ENCODE results near the gene RBM38. TPM values are rescaled to one million over a fixed set of nuclear protein-coding genes. Genes with fewer than 3 reads are reported as not detected.

RBM38 gene
- total RNA-seq, 1 experiment from 2014 or later, result 39.9 TPM

DNA sequence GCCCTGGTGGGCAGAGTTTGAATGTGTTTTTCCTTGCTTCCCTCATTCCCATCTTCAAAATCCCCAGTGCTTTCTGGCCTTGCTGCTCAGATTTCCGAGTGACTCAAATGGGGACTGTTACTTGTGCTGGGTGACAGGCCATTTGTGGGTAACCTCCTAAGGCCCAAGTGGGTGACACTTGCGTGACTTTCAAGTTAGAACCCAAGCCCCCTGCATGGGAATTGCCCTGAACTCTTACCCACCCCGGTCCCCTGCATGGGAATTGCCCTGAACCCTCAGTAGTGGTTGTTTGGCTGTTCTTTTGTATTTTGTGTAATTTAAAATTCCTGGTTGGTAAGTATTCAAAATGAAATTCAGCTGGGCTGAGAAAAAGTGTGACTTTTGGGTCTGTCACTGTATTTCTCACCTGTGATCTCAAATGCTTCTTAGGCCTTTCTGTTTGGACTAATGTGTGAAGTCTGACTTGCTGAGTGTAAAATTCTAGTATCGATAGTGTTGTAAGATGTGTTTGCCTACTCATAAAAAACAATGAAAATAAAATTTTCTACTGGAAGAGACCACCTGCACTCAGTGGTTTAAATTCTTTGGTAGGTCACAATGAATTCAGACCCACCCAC, 12.4 kb upstream of the RBM38 start:
- POLR2A ChIA-PET, result no interaction called here
- H3K4me1 ChIP-seq (ENCODE audit: control insufficient read depth, insufficient read depth, low read length), result no peaks in the 10 kb centered on the region
- in situ Hi-C loops (cut with HindIII; ENCODE audit: low pct_unique_long_range_greater_than_20kb, low sequenced_read_pairs), result no loop called here

DNA sequence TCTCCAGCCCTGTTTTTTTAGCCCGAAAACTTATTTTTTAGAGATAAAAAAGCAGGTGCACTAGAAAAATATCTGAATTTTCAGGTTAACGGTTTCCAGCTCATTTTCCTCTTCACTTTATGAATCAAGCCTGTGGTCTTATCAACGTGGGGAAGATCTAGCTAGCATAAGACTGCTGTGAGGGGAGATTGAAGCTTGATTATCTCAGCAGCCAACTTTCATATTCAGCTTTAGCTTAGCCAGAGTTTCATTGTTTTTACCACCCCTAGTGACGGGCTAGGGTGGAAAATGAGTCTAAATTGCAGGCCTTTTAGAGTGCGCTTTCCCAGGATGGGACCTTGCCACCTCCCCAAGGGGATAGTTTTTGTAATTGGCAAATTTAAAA, 11.9 kb upstream of the RBM38 start:
- ChIA-PET CTCF (no interaction called here), POLR2A (no interaction called here)
- no peaks in the 10 kb centered on the region for H3K27me3 ChIP-seq (ENCODE audit: control insufficient read depth, insufficient read depth, low read length)
- no peaks in the 10 kb centered on the region for H3K9me3 ChIP-seq (ENCODE audit: control insufficient read depth, insufficient read depth, low read depth, low read length)
- H3K36me3 ChIP-seq (ENCODE audit: control insufficient read depth, insufficient read depth, low read length), result peaks cover 3% of the 10 kb centered on the region
- BruUV-seq (replicated peaks), result no TSS peak
- H3K4me3 ChIP-seq (ENCODE audit: low read depth in 2 of 2, low read length in 2 of 2), result no peak overlapping the region
- no peak overlapping the region for H3K27ac ChIP-seq (ENCODE audit: low read length)
- no peaks in the 10 kb centered on the region for H3K4me1 ChIP-seq (ENCODE audit: control insufficient read depth, insufficient read depth, low read length)
- intact Hi-C loops (cut with micrococcal nuclease; ENCODE audit: unreplicated experiment), result no loop called here
- in situ Hi-C loops (cut with HindIII; ENCODE audit: low pct_unique_long_range_greater_than_20kb, low sequenced_read_pairs), result no loop called here
- ATAC-seq (no peak), DNase-seq (ENCODE audit: low read depth, low spot score) (no peak)
- TF ChIP-seq, protein P1, sequence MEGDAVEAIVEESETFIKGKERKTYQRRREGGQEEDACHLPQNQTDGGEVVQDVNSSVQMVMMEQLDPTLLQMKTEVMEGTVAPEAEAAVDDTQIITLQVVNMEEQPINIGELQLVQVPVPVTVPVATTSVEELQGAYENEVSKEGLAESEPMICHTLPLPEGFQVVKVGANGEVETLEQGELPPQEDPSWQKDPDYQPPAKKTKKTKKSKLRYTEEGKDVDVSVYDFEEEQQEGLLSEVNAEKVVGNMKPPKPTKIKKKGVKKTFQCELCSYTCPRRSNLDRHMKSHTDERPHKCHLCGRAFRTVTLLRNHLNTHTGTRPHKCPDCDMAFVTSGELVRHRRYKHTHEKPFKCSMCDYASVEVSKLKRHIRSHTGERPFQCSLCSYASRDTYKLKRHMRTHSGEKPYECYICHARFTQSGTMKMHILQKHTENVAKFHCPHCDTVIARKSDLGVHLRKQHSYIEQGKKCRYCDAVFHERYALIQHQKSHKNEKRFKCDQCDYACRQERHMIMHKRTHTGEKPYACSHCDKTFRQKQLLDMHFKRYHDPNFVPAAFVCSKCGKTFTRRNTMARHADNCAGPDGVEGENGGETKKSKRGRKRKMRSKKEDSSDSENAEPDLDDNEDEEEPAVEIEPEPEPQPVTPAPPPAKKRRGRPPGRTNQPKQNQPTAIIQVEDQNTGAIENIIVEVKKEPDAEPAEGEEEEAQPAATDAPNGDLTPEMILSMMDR (IDR thresholded peaks at IDR 0.05), result no peak
- TF ChIP-seq, protein P2, sequence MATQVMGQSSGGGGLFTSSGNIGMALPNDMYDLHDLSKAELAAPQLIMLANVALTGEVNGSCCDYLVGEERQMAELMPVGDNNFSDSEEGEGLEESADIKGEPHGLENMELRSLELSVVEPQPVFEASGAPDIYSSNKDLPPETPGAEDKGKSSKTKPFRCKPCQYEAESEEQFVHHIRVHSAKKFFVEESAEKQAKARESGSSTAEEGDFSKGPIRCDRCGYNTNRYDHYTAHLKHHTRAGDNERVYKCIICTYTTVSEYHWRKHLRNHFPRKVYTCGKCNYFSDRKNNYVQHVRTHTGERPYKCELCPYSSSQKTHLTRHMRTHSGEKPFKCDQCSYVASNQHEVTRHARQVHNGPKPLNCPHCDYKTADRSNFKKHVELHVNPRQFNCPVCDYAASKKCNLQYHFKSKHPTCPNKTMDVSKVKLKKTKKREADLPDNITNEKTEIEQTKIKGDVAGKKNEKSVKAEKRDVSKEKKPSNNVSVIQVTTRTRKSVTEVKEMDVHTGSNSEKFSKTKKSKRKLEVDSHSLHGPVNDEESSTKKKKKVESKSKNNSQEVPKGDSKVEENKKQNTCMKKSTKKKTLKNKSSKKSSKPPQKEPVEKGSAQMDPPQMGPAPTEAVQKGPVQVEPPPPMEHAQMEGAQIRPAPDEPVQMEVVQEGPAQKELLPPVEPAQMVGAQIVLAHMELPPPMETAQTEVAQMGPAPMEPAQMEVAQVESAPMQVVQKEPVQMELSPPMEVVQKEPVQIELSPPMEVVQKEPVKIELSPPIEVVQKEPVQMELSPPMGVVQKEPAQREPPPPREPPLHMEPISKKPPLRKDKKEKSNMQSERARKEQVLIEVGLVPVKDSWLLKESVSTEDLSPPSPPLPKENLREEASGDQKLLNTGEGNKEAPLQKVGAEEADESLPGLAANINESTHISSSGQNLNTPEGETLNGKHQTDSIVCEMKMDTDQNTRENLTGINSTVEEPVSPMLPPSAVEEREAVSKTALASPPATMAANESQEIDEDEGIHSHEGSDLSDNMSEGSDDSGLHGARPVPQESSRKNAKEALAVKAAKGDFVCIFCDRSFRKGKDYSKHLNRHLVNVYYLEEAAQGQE (IDR thresholded peaks at IDR 0.05; ENCODE audit: insufficient read depth in 1 of 2, low read depth in 2 of 2, low read length in 1 of 2), result no peak
- no peak for TF ChIP-seq POLR2AphosphoS5 (IDR thresholded peaks at IDR 0.05; ENCODE audit: low read depth, low read length)
- TF ChIP-seq TCF7L2 (IDR thresholded peaks at IDR 0.05; ENCODE audit: low read depth, low read length), result no peak
- no peak for TF ChIP-seq SIN3A (IDR thresholded peaks at IDR 0.05; ENCODE audit: borderline replicate concordance, insufficient read depth, low read depth, low read length)

More for the DNA sequence above, 12.4 kb upstream of the RBM38 start:
- Histone ChIP-seq H3K9me3 (ENCODE audit: control insufficient read depth, insufficient read depth, low read depth, low read length) (no peaks in the 10 kb centered on the region), H3K36me3 (ENCODE audit: control insufficient read depth, insufficient read depth, low read length) (peaks cover 3% of the 10 kb centered on the region), H3K4me3 (ENCODE audit: low read depth in 2 of 2, low read length in 2 of 2) (no peak overlapping the region), H3K27ac (ENCODE audit: low read length) (no peak overlapping the region), H3K27me3 (ENCODE audit: control insufficient read depth, insufficient read depth, low read length) (no peaks in the 10 kb centered on the region)
- CTCF ChIA-PET, result no interaction called here
- BruUV-seq (replicated peaks), result no TSS peak
- DNase-seq (ENCODE audit: low read depth, low spot score), result no peak
- intact Hi-C loops (cut with micrococcal nuclease; ENCODE audit: unreplicated experiment), result no loop called here
- TF ChIP-seq POLR2AphosphoS5 (IDR thresholded peaks at IDR 0.05; ENCODE audit: low read depth, low read length) (no peak), TCF7L2 (IDR thresholded peaks at IDR 0.05; ENCODE audit: low read depth, low read length) (no peak), SIN3A (IDR thresholded peaks at IDR 0.05; ENCODE audit: borderline replicate concordance, insufficient read depth, low read depth, low read length) (no peak)
- TF ChIP-seq, protein P1 (IDR thresholded peaks at IDR 0.05), result no peak
- TF ChIP-seq, protein P2 (IDR thresholded peaks at IDR 0.05; ENCODE audit: insufficient read depth in 1 of 2, low read depth in 2 of 2, low read length in 1 of 2), result no peak
- no peak for ATAC-seq

All from Panc1 (cell line).